ENCODE data around the gene SPRING1.

DNA sequence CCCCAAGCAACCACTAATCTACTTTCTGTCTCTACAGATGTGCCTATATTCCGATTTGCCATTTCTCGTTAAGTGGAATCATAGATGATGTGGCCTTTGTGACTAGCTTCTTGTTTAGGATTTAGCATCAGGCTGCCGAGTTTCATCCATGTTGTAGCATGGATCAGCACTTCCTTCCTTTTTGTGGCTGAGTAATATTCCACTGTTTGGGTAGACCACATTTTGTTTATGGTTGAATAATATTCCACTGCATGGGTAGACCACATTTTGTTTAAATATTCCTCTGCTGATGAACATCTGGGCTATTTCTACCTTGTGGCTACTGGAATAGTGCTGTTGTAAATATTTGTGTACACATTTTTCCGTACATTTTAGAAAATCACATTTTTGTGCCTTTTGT lies 36.4 kb downstream of the SPRING1 start:
- TF ChIP-seq, protein P1, sequence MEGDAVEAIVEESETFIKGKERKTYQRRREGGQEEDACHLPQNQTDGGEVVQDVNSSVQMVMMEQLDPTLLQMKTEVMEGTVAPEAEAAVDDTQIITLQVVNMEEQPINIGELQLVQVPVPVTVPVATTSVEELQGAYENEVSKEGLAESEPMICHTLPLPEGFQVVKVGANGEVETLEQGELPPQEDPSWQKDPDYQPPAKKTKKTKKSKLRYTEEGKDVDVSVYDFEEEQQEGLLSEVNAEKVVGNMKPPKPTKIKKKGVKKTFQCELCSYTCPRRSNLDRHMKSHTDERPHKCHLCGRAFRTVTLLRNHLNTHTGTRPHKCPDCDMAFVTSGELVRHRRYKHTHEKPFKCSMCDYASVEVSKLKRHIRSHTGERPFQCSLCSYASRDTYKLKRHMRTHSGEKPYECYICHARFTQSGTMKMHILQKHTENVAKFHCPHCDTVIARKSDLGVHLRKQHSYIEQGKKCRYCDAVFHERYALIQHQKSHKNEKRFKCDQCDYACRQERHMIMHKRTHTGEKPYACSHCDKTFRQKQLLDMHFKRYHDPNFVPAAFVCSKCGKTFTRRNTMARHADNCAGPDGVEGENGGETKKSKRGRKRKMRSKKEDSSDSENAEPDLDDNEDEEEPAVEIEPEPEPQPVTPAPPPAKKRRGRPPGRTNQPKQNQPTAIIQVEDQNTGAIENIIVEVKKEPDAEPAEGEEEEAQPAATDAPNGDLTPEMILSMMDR (IDR thresholded peaks at IDR 0.05): no peak
- TF ChIP-seq POLR2A (IDR thresholded peaks at IDR 0.05): no peak
